GM23338 (cell line): ENCODE results near the gene BHLHE23. TPM values are rescaled to one million over a fixed set of nuclear protein-coding genes. Genes with fewer than 3 reads are reported as not detected.

ENCODE experiments used
- ATAC-seq: fragments of 200-7000 bp; cut with Tn5 transposase; 3 replicates; pipeline ENCODE4 v1.9.1; 2020
- DNase-seq: peaks from one replicate; pipeline ENCODE4 v3.0.0-alpha.2; 2015; ENCODE audit warnings: low spot score
- H2AFZ ChIP-seq: fragments of 200-600 bp; sonication (generic); 2 replicates; pipeline ENCODE4 v1.8.0; 2016; ENCODE audit warnings: antibody characterized with exemption, mild to moderate bottlenecking, moderate library complexity
- H3F3A ChIP-seq: fragments of 200-600 bp; sonication (generic); replicated peaks from 2 replicates; pipeline ENCODE4 v1.8.0; 2017; ENCODE audit warnings: antibody characterized with exemption, mixed run types, low read depth
- H3K27ac ChIP-seq: fragments of 200-600 bp; sonication (generic); 2 replicates; pipeline ENCODE4 v1.6.1; 2016; ENCODE audit warnings: low read depth
- H3K27me3 ChIP-seq: fragments of 200-600 bp; sonication (generic); 2 replicates; pipeline ENCODE4 v1.8.0; 2016; ENCODE audit warnings: mild to moderate bottlenecking, mixed run types, moderate library complexity; ENCODE audit not compliant: insufficient read depth
- H3K36me3 ChIP-seq: fragments of 200-600 bp; sonication (generic); 2 replicates; pipeline ENCODE4 v1.8.0; 2016; ENCODE audit warnings: mild to moderate bottlenecking; ENCODE audit not compliant: insufficient read depth
- H3K4me1 ChIP-seq: fragments of 200-600 bp; sonication (generic); 2 replicates; pipeline ENCODE4 v1.8.0; 2016; ENCODE audit warnings: mild to moderate bottlenecking, moderate library complexity; ENCODE audit not compliant: insufficient read depth
- H3K4me2 ChIP-seq: fragments of 200-600 bp; sonication (generic); 2 replicates; pipeline ENCODE4 v1.7.1; 2017; ENCODE audit warnings: mixed run types
- H3K4me3 ChIP-seq: fragments of 200-600 bp; sonication (generic); 2 replicates; pipeline ENCODE4 v1.6.1; 2016; ENCODE audit warnings: mixed run types
- H3K79me2 ChIP-seq: fragments of 200-600 bp; sonication (generic); replicated peaks from 2 replicates; pipeline ENCODE4 v1.8.0; 2017; ENCODE audit warnings: mild to moderate bottlenecking; ENCODE audit not compliant: insufficient read depth
- H3K9me2 ChIP-seq: fragments of 200-600 bp; sonication (generic); 2 replicates; pipeline ENCODE4 v1.8.0; 2017; ENCODE audit not compliant: insufficient read depth
- H4K20me1 ChIP-seq: fragments of 200-600 bp; sonication (generic); replicated peaks from 2 replicates; pipeline ENCODE4 v1.8.0; 2017; ENCODE audit warnings: mild to moderate bottlenecking; ENCODE audit not compliant: insufficient read depth
- H3K27ac Mint-ChIP-seq: 2 replicates; pipeline ENCODE4 v1.8.0; 2020; ENCODE audit warnings: inconsistent platforms, mild to moderate bottlenecking, moderate library complexity, mixed read lengths
- H3K27me3 Mint-ChIP-seq: 3 replicates; pipeline ENCODE4 v1.8.0; 2022; ENCODE audit warnings: low read depth, mild to moderate bottlenecking, moderate library complexity, mixed read lengths, inconsistent platforms; ENCODE audit not compliant: insufficient read depth, poor library complexity
- H3K36me3 Mint-ChIP-seq: 3 replicates; pipeline ENCODE4 v1.8.0; 2021; ENCODE audit warnings: low read depth, mild to moderate bottlenecking, inconsistent platforms, moderate library complexity, mixed read lengths
- H3K4me1 Mint-ChIP-seq: 3 replicates; pipeline ENCODE4 v1.8.0; 2020; ENCODE audit warnings: mild to moderate bottlenecking, inconsistent platforms, mixed read lengths
- H3K4me3 Mint-ChIP-seq: 3 replicates; pipeline ENCODE4 v1.8.0; 2021; ENCODE audit warnings: moderate library complexity, mild to moderate bottlenecking, inconsistent platforms, mixed read lengths
- H3K9me3 Mint-ChIP-seq: 3 replicates; pipeline ENCODE4 v1.8.0; 2020; ENCODE audit warnings: moderate library complexity, mild to moderate bottlenecking, inconsistent platforms, mixed read lengths
- CREB1 ChIP-seq: fragments of 250-450 bp; sonication (Bioruptor Pico); IDR thresholded peaks from 2 replicates; pipeline ENCODE4 v1.5.0; 2020; ENCODE audit warnings: low read depth, mild to moderate bottlenecking, moderate library complexity
- CTCF ChIP-seq, 2 experiments: fragments of 200-600 bp in 1 of 2; sonication (generic) in 1 of 2; conservative IDR thresholded peaks; 2 replicates each; pipeline versions ENCODE4 v1.5.1 to v1.6.1; 2016 to 2017; ENCODE audit warnings: antibody characterized with exemption in 2 of 2, low read depth in 2 of 2, mild to moderate bottlenecking in 2 of 2, moderate library complexity in 1 of 2
- ETS1 ChIP-seq: IDR thresholded peaks from 2 replicates; pipeline ENCODE4 v1.6.1; 2016; ENCODE audit warnings: antibody characterized with exemption
- EZH2 ChIP-seq: fragments of 200-600 bp; sonication (generic); IDR thresholded peaks from one replicate; pipeline ENCODE4 v1.8.0; 2017; ENCODE audit warnings: antibody characterized with exemption, mild to moderate bottlenecking, low read depth; ENCODE audit not compliant: unreplicated experiment
- JUNB ChIP-seq: IDR thresholded peaks from one replicate; pipeline ENCODE4 v1.6.1; 2016; ENCODE audit warnings: antibody characterized with exemption; ENCODE audit not compliant: unreplicated experiment
- NANOG ChIP-seq: IDR thresholded peaks from 2 replicates; pipeline ENCODE4 v1.6.1; 2016; ENCODE audit warnings: antibody characterized with exemption, borderline replicate concordance
- POLR2AphosphoS5 ChIP-seq: IDR thresholded peaks from 2 replicates; pipeline ENCODE4 v1.6.1; 2016; ENCODE audit warnings: antibody characterized with exemption, low read depth
- ZNF114 ChIP-seq: fragments of 250-450 bp; sonication (Bioruptor Pico); IDR thresholded peaks from 2 replicates; pipeline ENCODE4 v1.5.0; 2020; ENCODE audit warnings: mild to moderate bottlenecking, moderate library complexity
- ZNF331 ChIP-seq: fragments of 250-450 bp; sonication (Bioruptor Pico); IDR thresholded peaks from 2 replicates; pipeline ENCODE4 v1.5.0; 2020; ENCODE audit warnings: low read depth, mild to moderate bottlenecking, moderate library complexity
- polyA plus RNA-seq: library from polyadenylated mRNA; unstranded; fragments of >200 nt; fragmentation: Nextera tagmentation; extraction: Ambion mirVana; gene quantifications from 2 replicates; pipeline ENCODE4 v1.2.1, GENCODE V29; 2016
- total RNA-seq: library from RNA; depleted of rRNA; stranded (reverse); fragments of >200 nt; shearing (Covaris generic); gene quantifications from 2 replicates; pipeline ENCODE4 v1.2.3, GENCODE V29; 2014
- TF ChIP-seq, protein P1 (sequence below): IDR thresholded peaks from one replicate; pipeline ENCODE4 v1.6.1; 2018; ENCODE audit warnings: antibody characterized with exemption; ENCODE audit not compliant: unreplicated experiment
- TF ChIP-seq, protein P2 (sequence below): fragments of 250-450 bp; sonication (Bioruptor Pico); IDR thresholded peaks from 2 replicates; pipeline ENCODE4 v1.5.0; 2020; ENCODE audit warnings: mild to moderate bottlenecking, moderate library complexity

The BHLHE23 gene
- total and polyA plus RNA-seq, 2 experiments from 2014 or later, result 0.52 to 5.0 TPM

- ATAC-seq, result no peak
Measured at GRCh38 chr20:63013207-63013606, 6.4 kb upstream of the BHLHE23 start.

More at GRCh38 chr20:63013207-63013606, 6.4 kb upstream of the BHLHE23 start:
- Mint-ChIP-seq H3K9me3 (peaks cover 27% of the 10 kb centered on the region), H3K4me3 (no peak overlapping the region; the same call in 2 of the 3 replicates), H3K27ac (no peak overlapping the region), H3K4me1 (peaks cover 34% of the 10 kb centered on the region), H3K27me3 (peaks cover 42% of the 10 kb centered on the region), H3K36me3 (peaks cover 20% of the 10 kb centered on the region)
- Histone ChIP-seq H3K79me2 (no peaks in the 10 kb centered on the region), H4K20me1 (no peaks in the 10 kb centered on the region), H3K27ac (no peak overlapping the region), H3K9me2 (no peaks in the 10 kb centered on the region), H3K36me3 (peaks cover 7% of the 10 kb centered on the region; the same call in 1 of the 2 replicates), H2AFZ (no peak overlapping the region), H3K4me3 (no peak overlapping the region), H3K4me1 (peaks cover 30% of the 10 kb centered on the region), H3F3A (peaks cover 19% of the 10 kb centered on the region), H3K4me2 (no peak overlapping the region), H3K27me3 (peaks cover 36% of the 10 kb centered on the region)
- no peak for TF ChIP-seq ETS1
- TF ChIP-seq, protein P1, sequence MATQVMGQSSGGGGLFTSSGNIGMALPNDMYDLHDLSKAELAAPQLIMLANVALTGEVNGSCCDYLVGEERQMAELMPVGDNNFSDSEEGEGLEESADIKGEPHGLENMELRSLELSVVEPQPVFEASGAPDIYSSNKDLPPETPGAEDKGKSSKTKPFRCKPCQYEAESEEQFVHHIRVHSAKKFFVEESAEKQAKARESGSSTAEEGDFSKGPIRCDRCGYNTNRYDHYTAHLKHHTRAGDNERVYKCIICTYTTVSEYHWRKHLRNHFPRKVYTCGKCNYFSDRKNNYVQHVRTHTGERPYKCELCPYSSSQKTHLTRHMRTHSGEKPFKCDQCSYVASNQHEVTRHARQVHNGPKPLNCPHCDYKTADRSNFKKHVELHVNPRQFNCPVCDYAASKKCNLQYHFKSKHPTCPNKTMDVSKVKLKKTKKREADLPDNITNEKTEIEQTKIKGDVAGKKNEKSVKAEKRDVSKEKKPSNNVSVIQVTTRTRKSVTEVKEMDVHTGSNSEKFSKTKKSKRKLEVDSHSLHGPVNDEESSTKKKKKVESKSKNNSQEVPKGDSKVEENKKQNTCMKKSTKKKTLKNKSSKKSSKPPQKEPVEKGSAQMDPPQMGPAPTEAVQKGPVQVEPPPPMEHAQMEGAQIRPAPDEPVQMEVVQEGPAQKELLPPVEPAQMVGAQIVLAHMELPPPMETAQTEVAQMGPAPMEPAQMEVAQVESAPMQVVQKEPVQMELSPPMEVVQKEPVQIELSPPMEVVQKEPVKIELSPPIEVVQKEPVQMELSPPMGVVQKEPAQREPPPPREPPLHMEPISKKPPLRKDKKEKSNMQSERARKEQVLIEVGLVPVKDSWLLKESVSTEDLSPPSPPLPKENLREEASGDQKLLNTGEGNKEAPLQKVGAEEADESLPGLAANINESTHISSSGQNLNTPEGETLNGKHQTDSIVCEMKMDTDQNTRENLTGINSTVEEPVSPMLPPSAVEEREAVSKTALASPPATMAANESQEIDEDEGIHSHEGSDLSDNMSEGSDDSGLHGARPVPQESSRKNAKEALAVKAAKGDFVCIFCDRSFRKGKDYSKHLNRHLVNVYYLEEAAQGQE, result no peak
- TF ChIP-seq JUNB, result no peak
- no peak for TF ChIP-seq CREB1 (CRISPR knock-in tag)
- TF ChIP-seq EZH2, result no peak
- TF ChIP-seq ZNF331, result no peak
- TF ChIP-seq, protein P2, sequence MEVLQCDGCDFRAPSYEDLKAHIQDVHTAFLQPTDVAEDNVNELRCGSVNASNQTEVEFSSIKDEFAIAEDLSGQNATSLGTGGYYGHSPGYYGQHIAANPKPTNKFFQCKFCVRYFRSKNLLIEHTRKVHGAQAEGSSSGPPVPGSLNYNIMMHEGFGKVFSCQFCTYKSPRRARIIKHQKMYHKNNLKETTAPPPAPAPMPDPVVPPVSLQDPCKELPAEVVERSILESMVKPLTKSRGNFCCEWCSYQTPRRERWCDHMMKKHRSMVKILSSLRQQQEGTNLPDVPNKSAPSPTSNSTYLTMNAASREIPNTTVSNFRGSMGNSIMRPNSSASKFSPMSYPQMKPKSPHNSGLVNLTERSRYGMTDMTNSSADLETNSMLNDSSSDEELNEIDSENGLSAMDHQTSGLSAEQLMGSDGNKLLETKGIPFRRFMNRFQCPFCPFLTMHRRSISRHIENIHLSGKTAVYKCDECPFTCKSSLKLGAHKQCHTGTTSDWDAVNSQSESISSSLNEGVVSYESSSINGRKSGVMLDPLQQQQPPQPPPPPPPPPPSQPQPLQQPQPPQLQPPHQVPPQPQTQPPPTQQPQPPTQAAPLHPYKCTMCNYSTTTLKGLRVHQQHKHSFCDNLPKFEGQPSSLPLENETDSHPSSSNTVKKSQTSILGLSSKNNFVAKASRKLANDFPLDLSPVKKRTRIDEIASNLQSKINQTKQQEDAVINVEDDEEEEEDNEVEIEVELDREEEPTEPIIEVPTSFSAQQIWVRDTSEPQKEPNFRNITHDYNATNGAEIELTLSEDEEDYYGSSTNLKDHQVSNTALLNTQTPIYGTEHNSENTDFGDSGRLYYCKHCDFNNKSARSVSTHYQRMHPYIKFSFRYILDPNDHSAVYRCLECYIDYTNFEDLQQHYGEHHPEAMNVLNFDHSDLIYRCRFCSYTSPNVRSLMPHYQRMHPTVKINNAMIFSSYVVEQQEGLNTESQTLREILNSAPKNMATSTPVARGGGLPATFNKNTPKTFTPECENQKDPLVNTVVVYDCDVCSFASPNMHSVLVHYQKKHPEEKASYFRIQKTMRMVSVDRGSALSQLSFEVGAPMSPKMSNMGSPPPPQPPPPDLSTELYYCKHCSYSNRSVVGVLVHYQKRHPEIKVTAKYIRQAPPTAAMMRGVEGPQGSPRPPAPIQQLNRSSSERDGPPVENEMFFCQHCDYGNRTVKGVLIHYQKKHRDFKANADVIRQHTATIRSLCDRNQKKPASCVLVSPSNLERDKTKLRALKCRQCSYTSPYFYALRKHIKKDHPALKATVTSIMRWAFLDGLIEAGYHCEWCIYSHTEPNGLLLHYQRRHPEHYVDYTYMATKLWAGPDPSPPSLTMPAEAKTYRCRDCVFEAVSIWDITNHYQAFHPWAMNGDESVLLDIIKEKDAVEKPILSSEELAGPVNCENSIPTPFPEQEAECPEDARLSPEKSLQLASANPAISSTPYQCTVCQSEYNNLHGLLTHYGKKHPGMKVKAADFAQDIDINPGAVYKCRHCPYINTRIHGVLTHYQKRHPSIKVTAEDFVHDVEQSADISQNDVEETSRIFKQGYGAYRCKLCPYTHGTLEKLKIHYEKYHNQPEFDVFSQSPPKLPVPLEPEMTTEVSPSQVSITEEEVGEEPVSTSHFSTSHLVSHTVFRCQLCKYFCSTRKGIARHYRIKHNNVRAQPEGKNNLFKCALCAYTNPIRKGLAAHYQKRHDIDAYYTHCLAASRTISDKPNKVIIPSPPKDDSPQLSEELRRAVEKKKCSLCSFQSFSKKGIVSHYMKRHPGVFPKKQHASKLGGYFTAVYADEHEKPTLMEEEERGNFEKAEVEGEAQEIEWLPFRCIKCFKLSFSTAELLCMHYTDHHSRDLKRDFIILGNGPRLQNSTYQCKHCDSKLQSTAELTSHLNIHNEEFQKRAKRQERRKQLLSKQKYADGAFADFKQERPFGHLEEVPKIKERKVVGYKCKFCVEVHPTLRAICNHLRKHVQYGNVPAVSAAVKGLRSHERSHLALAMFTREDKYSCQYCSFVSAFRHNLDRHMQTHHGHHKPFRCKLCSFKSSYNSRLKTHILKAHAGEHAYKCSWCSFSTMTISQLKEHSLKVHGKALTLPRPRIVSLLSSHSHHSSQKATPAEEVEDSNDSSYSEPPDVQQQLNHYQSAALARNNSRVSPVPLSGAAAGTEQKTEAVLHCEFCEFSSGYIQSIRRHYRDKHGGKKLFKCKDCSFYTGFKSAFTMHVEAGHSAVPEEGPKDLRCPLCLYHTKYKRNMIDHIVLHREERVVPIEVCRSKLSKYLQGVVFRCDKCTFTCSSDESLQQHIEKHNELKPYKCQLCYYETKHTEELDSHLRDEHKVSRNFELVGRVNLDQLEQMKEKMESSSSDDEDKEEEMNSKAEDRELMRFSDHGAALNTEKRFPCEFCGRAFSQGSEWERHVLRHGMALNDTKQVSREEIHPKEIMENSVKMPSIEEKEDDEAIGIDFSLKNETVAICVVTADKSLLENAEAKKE (CRISPR knock-in tag), result no peak
- TF ChIP-seq NANOG, result no peak
- TF ChIP-seq CTCF (conservative IDR thresholded peaks at IDR 0.05; ENCODE audit: low read depth in 2 of 2), result no peak
- TF ChIP-seq ZNF114 (CRISPR knock-in tag), result no peak
- no peak for TF ChIP-seq POLR2AphosphoS5
- DNase-seq, result no peak
